22Rv1 (cell line): ENCODE results near the gene SND1.

Experiments used
- ZFX ChIP-seq: fragments of 450-650 bp; IDR thresholded peaks from 2 replicates; pipeline ENCODE4 v1.6.1; 2017; ENCODE audit warnings: antibody characterized with exemption, borderline replicate concordance
- TF ChIP-seq, protein P1 (sequence below): fragments of 450-650 bp; IDR thresholded peaks from 2 replicates; pipeline ENCODE4 v1.5.1; 2017; ENCODE audit warnings: mild to moderate bottlenecking

DNA sequence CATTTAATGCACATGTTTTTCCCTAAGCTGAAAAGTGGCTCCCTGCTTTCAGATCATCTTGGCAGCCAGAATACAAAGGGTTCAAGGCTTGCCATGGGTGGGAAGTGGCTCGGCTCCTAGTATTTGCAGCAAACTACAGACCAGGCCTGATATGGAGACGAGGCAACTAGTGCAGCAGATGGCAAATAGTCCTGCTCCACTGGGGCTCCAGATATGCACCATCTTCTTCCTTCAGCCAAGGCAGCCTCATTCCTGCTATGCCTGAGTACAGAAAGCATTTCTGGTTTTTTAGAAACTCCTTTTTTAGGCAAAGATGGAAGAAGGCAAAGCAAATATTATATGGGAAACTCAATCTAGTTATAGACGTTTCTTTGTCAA lies 355.3 kb downstream of the SND1 start:
- TF ChIP-seq, protein P1, sequence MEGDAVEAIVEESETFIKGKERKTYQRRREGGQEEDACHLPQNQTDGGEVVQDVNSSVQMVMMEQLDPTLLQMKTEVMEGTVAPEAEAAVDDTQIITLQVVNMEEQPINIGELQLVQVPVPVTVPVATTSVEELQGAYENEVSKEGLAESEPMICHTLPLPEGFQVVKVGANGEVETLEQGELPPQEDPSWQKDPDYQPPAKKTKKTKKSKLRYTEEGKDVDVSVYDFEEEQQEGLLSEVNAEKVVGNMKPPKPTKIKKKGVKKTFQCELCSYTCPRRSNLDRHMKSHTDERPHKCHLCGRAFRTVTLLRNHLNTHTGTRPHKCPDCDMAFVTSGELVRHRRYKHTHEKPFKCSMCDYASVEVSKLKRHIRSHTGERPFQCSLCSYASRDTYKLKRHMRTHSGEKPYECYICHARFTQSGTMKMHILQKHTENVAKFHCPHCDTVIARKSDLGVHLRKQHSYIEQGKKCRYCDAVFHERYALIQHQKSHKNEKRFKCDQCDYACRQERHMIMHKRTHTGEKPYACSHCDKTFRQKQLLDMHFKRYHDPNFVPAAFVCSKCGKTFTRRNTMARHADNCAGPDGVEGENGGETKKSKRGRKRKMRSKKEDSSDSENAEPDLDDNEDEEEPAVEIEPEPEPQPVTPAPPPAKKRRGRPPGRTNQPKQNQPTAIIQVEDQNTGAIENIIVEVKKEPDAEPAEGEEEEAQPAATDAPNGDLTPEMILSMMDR, result no peak
- no peak for TF ChIP-seq ZFX
